Measurements from ENCODE around the gene ARMH3. TPM values are rescaled to one million over a fixed set of nuclear protein-coding genes. Genes with fewer than 3 reads are reported as not detected.

The ARMH3 gene
- total RNA-seq, 2 experiments from 2014 or later: 7.9 to 24.3 TPM

GRCh38 chr10:101974091-101974971 lies 81.6 kb downstream of the ARMH3 start:
- Histone ChIP-seq H3K27ac (ENCODE audit: low read depth, low read length, poor library complexity, severe bottlenecking) (no peak overlapping the region), H3K4me3 (ENCODE audit: low read depth, low read length, poor library complexity, severe bottlenecking) (no peak overlapping the region), H3K9me2 (ENCODE audit: insufficient read depth, low read length) (no peaks in the 10 kb centered on the region), H3K4me1 (ENCODE audit: insufficient read depth, low read length, poor library complexity, severe bottlenecking) (peaks cover 25% of the 10 kb centered on the region), H3K36me3 (ENCODE audit: insufficient read depth, low read length) (peaks cover 53% of the 10 kb centered on the region), H3K4me2 (ENCODE audit: low read length) (peak overlapping the region; percentile 45; the same call in 1 of the 2 replicates), H3K79me2 (ENCODE audit: insufficient read depth, low read depth, low read length) (no peaks in the 10 kb centered on the region), H2AFZ (ENCODE audit: low read length) (no peak overlapping the region), H4K20me1 (ENCODE audit: insufficient read depth, low read length) (no peaks in the 10 kb centered on the region), H3K9me3 (ENCODE audit: low read length) (0 out of 2 replicates have a peak, but pooled peaks cover 8% of the 10 kb centered on the region)
- DNase-seq (ENCODE audit: low spot score): no peak
- BruUV-seq (replicated peaks): no TSS peak
- TF ChIP-seq CTCF (conservative IDR thresholded peaks at IDR 0.05; ENCODE audit: low read length): no peak
- TF ChIP-seq EZH2phosphoT487 (IDR thresholded peaks at IDR 0.05; ENCODE audit: borderline replicate concordance, low read depth, low read length): no peak
- ChIA-PET CTCF (ENCODE audit: unreplicated experiment) (no interaction called here), POLR2A (interaction anchor here (1.1 kb wide), 1 partner anchor 53 kb away, joined by 3 read pairs; no protein-coding TSS in a partner anchor)
- intact Hi-C loops (cut with micrococcal nuclease; ENCODE audit: unreplicated experiment): no loop called here

DNA sequence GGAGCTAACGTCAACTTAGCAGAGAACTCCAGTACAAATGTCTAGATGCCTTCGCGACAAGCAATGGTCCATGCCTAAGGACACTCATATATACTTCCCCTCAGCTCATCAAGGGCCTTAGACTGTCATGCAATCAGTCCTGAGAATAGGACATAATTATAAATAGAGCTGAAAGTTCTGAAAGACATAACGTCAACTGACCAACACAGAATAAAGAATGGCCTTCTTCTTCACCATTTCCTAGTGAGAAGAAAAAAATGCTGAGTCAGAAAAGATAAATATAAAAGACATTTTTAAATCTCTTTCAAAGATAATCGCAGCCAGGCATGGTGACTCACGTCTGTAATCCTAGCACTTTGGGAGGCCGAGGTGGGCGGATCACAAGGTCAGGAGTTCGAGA lies 83.2 kb downstream of the ARMH3 start:
- intact Hi-C loops (cut with micrococcal nuclease; ENCODE audit: unreplicated experiment): no loop called here
- POLR2A ChIA-PET: interaction anchor here (0.6 to 0.9 kb wide), 2 partner anchors 12 to 494 kb away, joined by 3 read pairs; no protein-coding TSS in a partner anchor
- no peaks in the 10 kb centered on the region for H3K79me2 ChIP-seq (ENCODE audit: insufficient read depth, low read depth, low read length)
- H3K4me1 ChIP-seq (ENCODE audit: insufficient read depth, low read length, poor library complexity, severe bottlenecking): peaks cover 41% of the 10 kb centered on the region
- H3K4me3 ChIP-seq (ENCODE audit: low read depth, low read length, poor library complexity, severe bottlenecking): no peak overlapping the region
- peaks cover 68% of the 10 kb centered on the region for H3K36me3 ChIP-seq (ENCODE audit: insufficient read depth, low read length)
- H3K27ac ChIP-seq (ENCODE audit: low read depth, low read length, poor library complexity, severe bottlenecking): no peak overlapping the region
- H2AFZ ChIP-seq (ENCODE audit: low read length): no peak overlapping the region
- H3K4me2 ChIP-seq (ENCODE audit: low read length): no peak overlapping the region
- H3K9me3 ChIP-seq (ENCODE audit: low read length): peaks cover 8% of the 10 kb centered on the region; the same call in 1 of the 2 replicates
- CTCF ChIA-PET (ENCODE audit: unreplicated experiment): no interaction called here
- no peaks in the 10 kb centered on the region for H4K20me1 ChIP-seq (ENCODE audit: insufficient read depth, low read length)
- no peak for DNase-seq (ENCODE audit: low spot score)
- BruUV-seq (replicated peaks): no TSS peak
- H3K9me2 ChIP-seq (ENCODE audit: insufficient read depth, low read length): no peaks in the 10 kb centered on the region
- no peak for TF ChIP-seq CTCF (conservative IDR thresholded peaks at IDR 0.05; ENCODE audit: low read length)
- no peak for TF ChIP-seq EZH2phosphoT487 (IDR thresholded peaks at IDR 0.05; ENCODE audit: borderline replicate concordance, low read depth, low read length)
